Transverse colon (tissue), 4 donors: ENCODE data around the gene CTNNBL1. TPM values are rescaled to one million over a fixed set of nuclear protein-coding genes. Genes with fewer than 3 reads are reported as not detected.

Experiments
- DNase-seq: peaks from one replicate; pipeline ENCODE4 v3.0.0-alpha.2; 2019
- H3K27ac ChIP-seq, 4 donors: fragments of 200-600 bp; sonication (generic); 2 replicates each; pipeline ENCODE4 v1.5.1; 2016 to 2018; ENCODE audit warnings: inconsistent platforms in 4 of 4
- H3K27me3 ChIP-seq: fragments of 200-600 bp; sonication (generic); 2 replicates; pipeline ENCODE4 v1.5.1; 2017; ENCODE audit warnings: inconsistent platforms
- H3K36me3 ChIP-seq, 4 donors: fragments of 200-600 bp; sonication (generic); 2 replicates each; pipeline ENCODE4 v1.5.1; 2017 to 2019; ENCODE audit warnings: inconsistent platforms in 4 of 4
- H3K4me1 ChIP-seq, 4 donors: fragments of 200-600 bp; sonication (generic); 2 replicates each; pipeline ENCODE4 v1.5.1; 2017 to 2020; ENCODE audit warnings: inconsistent platforms in 4 of 4
- H3K4me3 ChIP-seq, 4 donors: fragments of 200-600 bp; sonication (generic); 1 replicate in 1 of 4; 2 replicates in 3 of 4; pipeline versions ENCODE4 v1.5.1 to v1.6.1; 2017 to 2019; ENCODE audit warnings: inconsistent platforms in 4 of 4
- H3K9me3 ChIP-seq, 2 donors: fragments of 200-600 bp; sonication (generic); 2 replicates each; pipeline ENCODE4 v1.5.1; 2017 to 2019; ENCODE audit warnings: inconsistent platforms in 2 of 2
- EP300 ChIP-seq: sonication (generic); formaldehyde crosslinking; IDR thresholded peaks from one replicate; pipeline ENCODE4 v1.6.1; 2017; ENCODE audit warnings: antibody characterized with exemption, low read depth
- POLR2A ChIP-seq: fragments of 450-650 bp; IDR thresholded peaks from one replicate; pipeline ENCODE4 v1.6.1; 2016; ENCODE audit warnings: antibody characterized with exemption, mild to moderate bottlenecking, moderate library complexity
- POLR2AphosphoS5 ChIP-seq, 3 donors: sonication (generic); formaldehyde crosslinking; IDR thresholded peaks; one replicate each; pipeline ENCODE4 v1.6.1; 2016; ENCODE audit warnings: antibody characterized with exemption in 3 of 3
- WGBS, 2 donors: methylation state at CpG; one replicate each; pipeline ENCODE4 v1.1.5; 2018; ENCODE audit warnings: low coverage in 1 of 2; 5-methylcytosine and 5-hydroxymethylcytosine counted together
- in situ Hi-C, 4 donors: fragments of 200-750 bp; cut with MboI; loops; one replicate each; pipeline versions ENCODE4 v1.15.0 to v1.15.1; 2017; ENCODE audit warnings: low sequenced_read_pairs in 3 of 4, low pct_ligation_motif_present in 1 of 4, low pct_unique_long_range_greater_than_20kb in 1 of 4
- intact Hi-C: fragments of 100-400 bp; cut with DNase I; formaldehyde crosslinking; loops from one replicate; pipeline ENCODE4 v1.15.1; 2023; ENCODE audit warnings: low total_unique reads
- total RNA-seq, 4 donors: library from RNA; depleted of rRNA; stranded (reverse); fragments of >200 nt; gene quantifications; one replicate each; pipeline ENCODE4 v1.1.0, GENCODE V29; 2016
- TF ChIP-seq, protein P1 (sequence below), 5 experiments: fragments of 200-600 bp in 3 of 5; fragments of 450-650 bp in 2 of 5; sonication (generic) in 3 of 5; IDR thresholded peaks; 1 replicate in 2 of 5; 2 replicates in 3 of 5; pipeline ENCODE4 v1.5.1; 2016 to 2017; ENCODE audit warnings: antibody characterized with exemption in 5 of 5, inconsistent platforms in 3 of 5, mild to moderate bottlenecking in 2 of 5, moderate library complexity in 1 of 5

The CTNNBL1 gene
- total RNA-seq, 4 donors from 2014 or later = 18.7 to 49.0 (median 22.4) TPM

- no peak for DNase-seq
- Histone ChIP-seq H3K4me3 (no peak overlapping the region), H3K4me1 (no peaks in the 10 kb centered on the region), H3K9me3 (no peaks in the 10 kb centered on the region), H3K27me3 (no peaks in the 10 kb centered on the region), H3K27ac (no peak overlapping the region), H3K36me3 (no peaks in the 10 kb centered on the region)
- intact Hi-C loops (no loop called here), in situ Hi-C loops (no loop called here)
- WGBS, 2 donors = 75% methylated on average over 5 of the region's 5 CpGs; no CpG with 5 or more reads in 1 of the 2 donors
- TF ChIP-seq, protein P1, sequence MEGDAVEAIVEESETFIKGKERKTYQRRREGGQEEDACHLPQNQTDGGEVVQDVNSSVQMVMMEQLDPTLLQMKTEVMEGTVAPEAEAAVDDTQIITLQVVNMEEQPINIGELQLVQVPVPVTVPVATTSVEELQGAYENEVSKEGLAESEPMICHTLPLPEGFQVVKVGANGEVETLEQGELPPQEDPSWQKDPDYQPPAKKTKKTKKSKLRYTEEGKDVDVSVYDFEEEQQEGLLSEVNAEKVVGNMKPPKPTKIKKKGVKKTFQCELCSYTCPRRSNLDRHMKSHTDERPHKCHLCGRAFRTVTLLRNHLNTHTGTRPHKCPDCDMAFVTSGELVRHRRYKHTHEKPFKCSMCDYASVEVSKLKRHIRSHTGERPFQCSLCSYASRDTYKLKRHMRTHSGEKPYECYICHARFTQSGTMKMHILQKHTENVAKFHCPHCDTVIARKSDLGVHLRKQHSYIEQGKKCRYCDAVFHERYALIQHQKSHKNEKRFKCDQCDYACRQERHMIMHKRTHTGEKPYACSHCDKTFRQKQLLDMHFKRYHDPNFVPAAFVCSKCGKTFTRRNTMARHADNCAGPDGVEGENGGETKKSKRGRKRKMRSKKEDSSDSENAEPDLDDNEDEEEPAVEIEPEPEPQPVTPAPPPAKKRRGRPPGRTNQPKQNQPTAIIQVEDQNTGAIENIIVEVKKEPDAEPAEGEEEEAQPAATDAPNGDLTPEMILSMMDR (IDR thresholded peaks at IDR 0.05) = no peak
- no peak for TF ChIP-seq POLR2A
- TF ChIP-seq POLR2AphosphoS5 (IDR thresholded peaks at IDR 0.05) = no peak
- TF ChIP-seq EP300 = no peak
Observed at GRCh38 chr20:37890108-37890507, 196.3 kb downstream of the CTNNBL1 start.

- Histone ChIP-seq H3K36me3 (no peaks in the 10 kb centered on the region), H3K4me3 (no peak overlapping the region), H3K9me3 (no peaks in the 10 kb centered on the region), H3K27me3 (no peaks in the 10 kb centered on the region), H3K4me1 (no peaks in the 10 kb centered on the region), H3K27ac (no peak overlapping the region)
- TF ChIP-seq, protein P1 (IDR thresholded peaks at IDR 0.05) = no peak
- peak in 1 of 3 donors; percentile 13 for TF ChIP-seq POLR2AphosphoS5 (IDR thresholded peaks at IDR 0.05)
- no peak for TF ChIP-seq POLR2A
- TF ChIP-seq EP300 = no peak
- intact Hi-C loops (no loop called here), in situ Hi-C loops (no loop called here)
- 67% methylated on average over 13 of the region's 13 CpGs; no CpG with 5 or more reads in 1 of the 2 donors for WGBS, 2 donors
- DNase-seq = no peak
Observed at GRCh38 chr20:37890643-37891042, 196.8 kb downstream of the CTNNBL1 start.

GRCh38 chr20:37892001-37892400 is 198.2 kb downstream of the CTNNBL1 start:
- in situ Hi-C loops = no loop called here
- no peaks in the 10 kb centered on the region for H3K36me3 ChIP-seq
- WGBS, 2 donors = 40 to 45% methylated on average over 1 to 9 of the region's 9 CpGs
- TF ChIP-seq POLR2AphosphoS5 (IDR thresholded peaks at IDR 0.05) (no peak), EP300 (no peak), POLR2A (no peak)
- TF ChIP-seq, protein P1 (IDR thresholded peaks at IDR 0.05) = no peak
- no peaks in the 10 kb centered on the region for H3K27me3 ChIP-seq
- DNase-seq = no peak
- H3K4me1 ChIP-seq = no peaks in the 10 kb centered on the region
- H3K27ac ChIP-seq = no peak overlapping the region
- no peak overlapping the region for H3K4me3 ChIP-seq
- intact Hi-C loops = no loop called here
- no peaks in the 10 kb centered on the region for H3K9me3 ChIP-seq

GRCh38 chr20:37893566-37894241 is 199.9 kb downstream of the CTNNBL1 start:
- Histone ChIP-seq H3K36me3 (no peaks in the 10 kb centered on the region), H3K4me1 (peaks cover 0 to 4% (median 0%) of the 10 kb centered on the region in 4 donors), H3K27ac (no peak overlapping the region), H3K9me3 (no peaks in the 10 kb centered on the region), H3K27me3 (no peaks in the 10 kb centered on the region), H3K4me3 (no peak overlapping the region)
- TF ChIP-seq POLR2AphosphoS5 (IDR thresholded peaks at IDR 0.05) (no peak), EP300 (no peak), POLR2A (no peak)
- TF ChIP-seq, protein P1 (IDR thresholded peaks at IDR 0.05) = no peak
- intact Hi-C loops (no loop called here), in situ Hi-C loops (no loop called here)
- DNase-seq = no peak
- WGBS, 2 donors = 73 to 77% methylated on average over 5 of the region's 5 CpGs
